ENCODE data around the gene DISP2.

DISP2 gene

GRCh38 chr15:40428185-40428584, 70.2 kb downstream of the DISP2 start:
- DNase-seq: no peak
